AG09309 (cell line): Measurements from ENCODE around the gene MRGPRX3.

Experiments used
- DNase-seq: peaks from one replicate; pipeline ENCODE4 v3.0.0-alpha.2; 2010; ENCODE audit warnings: low read depth
- H3K4me3 ChIP-seq: 2 replicates; pipeline ENCODE4 v1.5.1; 2011; ENCODE audit warnings: mild to moderate bottlenecking, low read depth, low read length, moderate library complexity; ENCODE audit not compliant: control insufficient read depth
- CTCF ChIP-seq: IDR thresholded peaks from 2 replicates; pipeline ENCODE4 v1.5.1; 2011; ENCODE audit warnings: mild to moderate bottlenecking, low read depth, low read length, inconsistent platforms; ENCODE audit not compliant: insufficient read depth, control insufficient read depth; ENCODE audit errors: missing control alignments

MRGPRX3 gene

DNA sequence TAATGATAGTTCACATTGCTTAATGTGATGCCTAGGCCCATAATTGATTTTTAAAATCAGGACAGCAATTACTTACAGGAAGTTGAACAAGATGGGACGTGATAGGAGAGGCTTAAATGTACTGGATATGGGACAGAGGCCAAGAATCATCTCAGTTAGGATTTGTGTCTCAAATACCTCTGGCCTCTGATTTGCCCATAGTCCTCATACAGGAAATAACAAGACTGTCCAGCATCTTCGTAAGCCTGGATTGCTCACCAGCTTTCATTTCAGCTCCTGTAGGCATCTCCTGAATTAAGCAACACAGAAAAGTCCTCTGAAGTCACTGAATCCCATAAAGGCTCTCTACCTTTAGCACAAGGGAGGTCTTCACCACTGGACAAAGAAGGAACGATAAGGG, at the start of gene MRGPRX3:
MRGPRX3 (plus strand) TSS at position 231 of the 400 bp plus-strand sequence. CDS start 4,632 bp downstream, outside the sequence.
- no peak within 1 kb of the TSS for H3K4me3 ChIP-seq
- TF ChIP-seq CTCF: no peak
- DNase-seq: no peak

DNA sequence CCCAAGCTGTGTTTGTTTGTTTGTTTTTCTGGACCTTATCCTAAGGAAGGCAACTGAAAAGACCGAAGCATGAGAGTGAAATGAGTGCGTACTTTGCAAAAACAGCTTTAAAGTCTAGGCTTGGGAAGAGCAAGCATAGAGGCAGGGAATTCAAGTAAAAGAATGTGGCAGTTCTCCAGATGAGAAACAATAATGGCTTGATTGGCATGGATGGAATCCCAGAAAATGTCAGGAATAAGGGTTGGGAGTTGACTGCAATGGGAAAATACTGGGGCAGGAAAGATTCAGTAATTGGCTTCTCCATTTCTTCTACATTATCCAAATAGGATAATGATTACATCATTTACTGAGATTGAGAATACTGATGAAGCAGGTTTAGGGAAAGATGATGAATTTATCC, 44.0 kb upstream of the MRGPRX3 start:
- no peak for DNase-seq
- TF ChIP-seq CTCF: no peak
- H3K4me3 ChIP-seq: no peak overlapping the region

- no peak for DNase-seq
- H3K4me3 ChIP-seq: no peak overlapping the region
- TF ChIP-seq CTCF: no peak
Measured at GRCh38 chr11:18088966-18089365, 43.4 kb upstream of the MRGPRX3 start.

DNA sequence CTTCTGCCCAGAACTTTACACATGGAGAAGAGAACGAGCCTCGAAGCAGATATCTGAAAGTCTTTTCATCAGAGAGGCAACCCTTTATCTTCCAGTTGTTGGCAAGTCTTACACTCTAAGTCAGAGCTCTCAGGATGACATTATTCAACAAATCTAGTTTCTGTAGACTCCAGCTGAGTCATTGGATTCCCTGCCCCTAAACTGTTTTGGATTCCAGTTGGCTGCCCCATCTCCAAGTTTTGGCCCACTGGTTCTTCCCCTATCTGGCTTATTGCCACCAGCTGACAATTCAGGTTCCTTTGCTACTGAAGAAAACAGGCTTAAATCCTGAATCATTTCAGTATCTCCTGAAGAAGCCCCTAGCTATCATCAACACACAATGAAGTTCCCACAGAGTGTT, 40.6 kb upstream of the MRGPRX3 start:
- DNase-seq: no peak
- TF ChIP-seq CTCF: no peak
- no peak overlapping the region for H3K4me3 ChIP-seq

DNA sequence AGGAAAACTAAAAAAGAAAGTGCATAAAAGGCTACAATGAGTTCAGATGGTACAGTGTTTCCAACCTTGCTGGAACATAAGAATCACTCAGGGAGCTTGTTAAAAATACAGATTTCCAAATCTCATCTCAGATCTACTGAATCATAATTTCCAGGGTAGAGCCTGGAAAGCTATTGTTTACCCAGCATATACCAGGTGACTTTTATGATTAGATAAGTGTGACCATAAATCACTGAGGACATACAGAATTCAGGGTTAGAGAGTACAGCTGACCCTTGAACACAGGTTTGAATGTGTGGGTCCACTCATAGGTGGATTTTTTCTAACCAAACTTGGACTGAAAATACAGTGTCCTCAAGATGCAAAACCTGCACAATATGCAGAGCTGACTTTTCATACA, 38.4 kb upstream of the MRGPRX3 start:
- no peak for TF ChIP-seq CTCF
- DNase-seq: no peak
- H3K4me3 ChIP-seq: no peak overlapping the region

GRCh38 chr11:18100926-18101656, 31.3 kb upstream of the MRGPRX3 start:
- no peak for DNase-seq
- TF ChIP-seq CTCF: no peak
- H3K4me3 ChIP-seq: no peak overlapping the region

- no peak for TF ChIP-seq CTCF
- H3K4me3 ChIP-seq: peak overlapping the region; percentile 100
- no peak for DNase-seq
Measured at GRCh38 chr11:18105086-18105801, 27.1 kb upstream of the MRGPRX3 start.
